Measurements from ENCODE around the gene KLHL29. TPM values are rescaled to one million over a fixed set of nuclear protein-coding genes. Genes with fewer than 3 reads are reported as not detected.
"Not testable (repeated sequence)": the region's sequence is repeated elsewhere in the genome, so short reads cannot be mapped to it uniquely, and the experiment has no call there.

The KLHL29 gene
- 22.3 TPM for total RNA-seq

DNA sequence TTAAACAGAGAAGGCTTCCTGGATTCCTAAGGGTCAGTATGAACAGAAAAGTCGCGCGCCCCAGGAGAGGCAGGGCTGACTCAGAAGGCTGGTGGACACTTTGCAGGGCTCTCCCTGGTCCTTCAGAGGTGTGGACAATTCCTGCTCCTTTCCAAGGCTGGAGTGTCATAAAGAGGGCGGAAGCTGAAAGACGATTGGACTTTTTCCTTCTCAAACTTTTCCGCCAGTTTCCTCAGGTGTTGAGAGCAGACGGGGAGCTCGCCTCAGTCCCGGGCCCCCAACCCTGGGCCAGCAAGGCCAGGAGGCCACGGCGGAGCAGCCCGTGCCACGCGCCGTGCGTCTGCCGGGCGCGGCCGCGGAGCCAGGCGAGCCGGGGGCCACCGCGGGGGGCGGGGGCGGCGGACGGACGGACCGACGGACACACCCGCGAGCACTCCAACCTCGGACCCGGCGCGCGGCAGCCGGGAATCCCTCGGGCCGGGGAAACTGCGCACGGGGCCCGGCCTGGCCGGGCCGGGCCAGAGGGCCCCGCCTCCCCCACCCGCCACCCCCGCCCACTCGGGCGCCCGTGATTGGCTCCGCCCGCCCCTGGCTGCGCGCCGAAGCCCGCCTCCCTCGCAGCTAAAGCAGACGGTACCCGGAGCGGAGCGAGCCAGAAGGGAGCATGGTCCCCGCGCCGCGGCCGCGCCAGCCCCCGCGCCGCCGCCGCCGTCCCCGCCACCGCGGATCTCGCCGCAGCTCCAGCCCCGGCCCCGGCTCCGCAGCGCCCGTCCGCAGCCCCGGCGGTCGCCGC lies at the start of gene KLHL29:
KLHL29 (plus strand) TSS at position 629 of the 793 bp plus-strand sequence. CDS start 177,018 bp downstream, outside the sequence.
- DNase-seq (ENCODE audit: low spot score), result peak; percentile 87

DNA sequence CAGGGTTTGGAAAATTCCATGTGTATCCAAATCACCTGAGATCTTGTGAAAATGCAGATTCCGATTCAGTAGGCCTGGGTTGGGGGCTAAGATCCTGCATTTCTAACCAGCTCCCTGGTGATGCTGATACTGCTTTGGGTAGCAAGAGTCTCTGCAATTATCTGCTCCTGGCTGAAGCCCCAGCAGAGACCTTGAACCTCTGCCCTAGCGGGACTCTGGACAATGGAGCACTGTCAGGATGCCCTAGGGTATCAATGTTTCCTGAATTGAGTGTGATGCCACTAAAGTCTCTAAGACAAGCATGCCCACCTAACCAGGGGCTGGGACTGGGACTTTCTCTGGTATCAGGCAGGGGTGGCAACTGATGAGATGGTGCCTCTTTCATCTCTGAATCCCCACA lies 49.4 kb upstream of the KLHL29 start:
- no peak for DNase-seq (ENCODE audit: low spot score)

DNA sequence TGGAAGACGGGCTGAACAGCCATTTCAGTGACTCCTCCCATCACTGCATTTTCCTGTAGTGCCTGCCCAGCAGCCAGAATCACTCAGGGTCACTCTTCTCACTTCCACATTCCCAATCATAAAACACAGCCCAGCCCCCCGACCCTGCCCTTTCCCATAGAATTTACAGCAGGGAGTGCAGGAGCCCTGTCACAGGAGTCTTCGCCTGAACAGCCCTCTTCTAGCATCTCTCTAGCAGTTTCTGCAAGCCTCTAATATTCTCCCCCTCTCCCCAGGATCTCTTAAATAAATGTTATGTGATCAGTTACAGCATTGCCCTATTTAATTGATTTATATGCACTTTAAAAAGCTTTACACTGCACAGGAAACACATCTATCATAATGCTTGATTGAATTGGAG lies 42.9 kb upstream of the KLHL29 start:
- no peak for DNase-seq (ENCODE audit: low spot score)

DNA sequence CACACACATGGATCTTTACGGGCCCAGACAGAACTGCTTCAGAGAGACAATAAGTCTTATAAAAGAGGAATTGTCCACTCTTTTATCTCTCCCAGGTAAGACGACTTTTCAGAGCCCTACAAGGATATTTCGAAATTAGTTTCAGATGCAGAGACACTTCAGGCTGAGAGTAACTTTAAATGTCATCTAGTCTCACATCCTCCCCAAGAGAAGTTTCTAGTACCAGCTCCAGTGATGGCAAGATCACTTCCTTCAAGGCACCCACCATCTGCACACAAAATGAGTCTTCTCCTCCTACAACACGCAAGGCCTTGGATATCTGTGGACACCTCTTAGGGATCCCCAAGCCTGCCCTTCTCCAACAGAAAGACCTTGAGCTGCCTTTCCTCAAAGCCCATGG lies 39.0 kb upstream of the KLHL29 start:
- DNase-seq (ENCODE audit: low spot score), result no peak

DNA sequence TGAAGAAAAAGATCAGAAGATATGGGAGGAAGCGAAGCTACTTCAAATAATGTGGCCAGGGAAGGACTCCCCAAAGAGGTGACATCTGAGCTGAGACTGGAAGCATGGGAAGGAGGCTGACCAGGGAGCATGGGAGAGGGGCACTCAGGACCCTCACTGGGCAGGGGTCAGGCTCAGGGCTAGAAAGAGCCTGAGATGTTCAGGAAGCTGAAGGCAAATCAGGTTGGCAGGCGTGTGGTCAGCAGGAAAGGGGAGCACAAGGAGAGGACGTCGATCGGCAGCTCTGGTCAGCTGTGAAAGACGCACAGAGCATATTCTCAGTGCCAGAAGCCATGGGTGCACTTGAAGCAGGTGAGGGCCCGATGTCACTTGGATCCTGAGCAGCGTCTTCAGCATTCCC lies 38.2 kb upstream of the KLHL29 start:
- DNase-seq (ENCODE audit: low spot score), result no peak

- DNase-seq (ENCODE audit: low spot score), result no peak
Observed at GRCh38 chr2:23347471-23348092, 37.4 kb upstream of the KLHL29 start.

DNA sequence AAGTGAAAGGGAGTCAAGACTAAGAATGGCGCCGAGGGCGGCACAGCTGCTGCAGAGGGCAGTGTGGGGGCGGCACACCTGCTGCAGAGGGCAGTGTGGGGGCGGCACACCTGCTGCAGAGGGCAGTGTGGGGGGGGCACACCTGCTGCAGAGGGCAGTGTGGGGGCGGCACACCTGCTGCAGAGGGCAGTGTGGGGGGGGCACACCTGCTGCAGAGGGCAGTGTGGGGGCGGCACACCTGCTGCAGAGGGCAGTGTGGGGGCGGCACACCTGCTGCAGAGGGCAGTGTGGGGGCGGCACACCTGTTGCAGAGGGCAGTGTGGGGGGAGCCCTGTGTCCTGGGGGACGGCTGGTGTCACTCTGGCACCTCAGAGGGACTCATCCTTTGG lies 36.9 kb upstream of the KLHL29 start:
- not testable (repeated sequence) for DNase-seq (ENCODE audit: low spot score)

DNA sequence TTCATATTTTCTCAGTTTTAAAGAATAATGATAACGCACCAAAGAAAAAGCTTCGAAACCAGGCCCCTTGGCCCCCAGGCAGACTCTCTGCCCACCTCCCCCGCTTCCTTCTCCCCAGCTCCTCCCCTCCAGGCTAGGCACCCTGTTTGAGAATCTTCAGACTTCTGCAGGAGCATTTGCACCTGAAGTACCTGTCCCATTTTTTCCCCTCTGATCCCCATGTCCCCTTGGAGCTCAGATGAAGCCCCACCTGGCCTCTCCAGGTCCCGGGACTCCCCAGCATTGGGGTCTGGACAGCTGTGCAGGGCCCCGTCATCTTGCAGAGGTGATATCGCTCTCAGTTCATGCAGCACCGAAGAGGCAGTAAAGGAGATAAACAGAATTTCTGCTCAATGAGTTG lies 35.5 kb upstream of the KLHL29 start:
- no peak for DNase-seq (ENCODE audit: low spot score)

GRCh38 chr2:23350041-23350791 lies 34.8 kb upstream of the KLHL29 start:
- DNase-seq (ENCODE audit: low spot score), result no peak

- DNase-seq (ENCODE audit: low spot score), result no peak
Observed at GRCh38 chr2:23350792-23351355, 34.1 kb upstream of the KLHL29 start.

GRCh38 chr2:23351388-23352141 lies 33.4 kb upstream of the KLHL29 start:
- DNase-seq (ENCODE audit: low spot score), result peak; percentile 83

- DNase-seq (ENCODE audit: low spot score), result no peak
Observed at GRCh38 chr2:23354554-23354953, 30.4 kb upstream of the KLHL29 start.

DNA sequence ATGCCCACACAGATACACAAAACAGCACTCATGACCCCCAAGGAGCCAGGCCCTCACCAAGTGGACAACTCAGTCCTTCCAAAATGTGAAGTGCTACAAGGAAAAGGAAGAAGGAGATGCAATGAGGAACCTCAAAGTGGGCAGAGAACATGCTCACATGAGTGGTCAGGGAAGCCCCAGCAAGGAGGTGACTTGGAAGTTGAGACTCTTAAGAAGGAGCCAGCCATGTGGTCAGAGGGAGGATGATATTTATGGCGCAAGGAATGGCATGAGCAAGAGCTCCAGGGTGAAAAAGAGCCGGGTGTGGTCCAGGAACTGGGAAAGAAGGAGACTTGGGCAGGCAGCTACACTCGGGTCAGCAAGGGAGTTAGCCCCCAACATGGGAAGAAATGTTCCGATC lies 30.0 kb upstream of the KLHL29 start:
- no peak for DNase-seq (ENCODE audit: low spot score)

DNA sequence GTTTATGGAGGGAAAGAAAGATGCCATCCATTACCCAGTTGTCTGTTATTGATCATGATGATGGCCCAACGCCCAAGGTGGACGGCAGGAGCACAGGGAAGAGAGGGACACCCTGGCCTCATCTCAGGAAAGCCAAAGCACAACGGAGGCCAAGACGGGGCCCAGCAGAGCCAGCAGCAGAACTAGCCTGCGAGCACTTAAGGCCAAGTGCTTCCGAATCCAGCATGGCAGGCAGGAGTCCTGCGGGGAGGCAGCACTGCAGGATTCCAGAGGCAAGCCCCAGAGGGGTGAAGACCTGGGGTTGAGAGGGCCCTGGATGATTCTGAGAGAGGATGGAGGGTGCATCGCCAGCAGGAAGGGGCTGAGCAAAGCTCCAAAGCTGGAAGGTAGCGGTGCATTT lies 28.3 kb upstream of the KLHL29 start:
- no peak for DNase-seq (ENCODE audit: low spot score)

GRCh38 chr2:23359631-23360567 lies 25.1 kb upstream of the KLHL29 start:
- peak; percentile 74 for DNase-seq (ENCODE audit: low spot score)

GRCh38 chr2:23360571-23361125 lies 24.3 kb upstream of the KLHL29 start:
- DNase-seq (ENCODE audit: low spot score), result peak; percentile 85

DNA sequence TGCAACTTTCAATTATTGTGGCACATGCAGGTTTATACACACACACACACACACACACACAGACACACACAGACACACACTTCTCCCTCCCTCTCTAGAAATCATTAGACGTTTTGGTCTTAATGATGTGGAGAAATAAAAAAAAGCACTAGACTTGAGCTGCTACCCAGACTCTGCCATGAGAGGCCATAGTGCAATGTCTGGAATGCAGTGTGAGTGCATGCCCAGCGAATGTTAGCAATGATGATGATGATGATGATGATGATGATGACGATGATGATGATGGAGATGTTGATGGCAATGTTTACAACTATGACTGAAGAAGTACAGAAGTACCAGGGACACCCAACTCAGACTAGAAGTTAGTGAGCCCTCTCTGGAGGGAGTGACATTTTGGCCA lies 23.8 kb upstream of the KLHL29 start:
- no peak for DNase-seq (ENCODE audit: low spot score)

DNA sequence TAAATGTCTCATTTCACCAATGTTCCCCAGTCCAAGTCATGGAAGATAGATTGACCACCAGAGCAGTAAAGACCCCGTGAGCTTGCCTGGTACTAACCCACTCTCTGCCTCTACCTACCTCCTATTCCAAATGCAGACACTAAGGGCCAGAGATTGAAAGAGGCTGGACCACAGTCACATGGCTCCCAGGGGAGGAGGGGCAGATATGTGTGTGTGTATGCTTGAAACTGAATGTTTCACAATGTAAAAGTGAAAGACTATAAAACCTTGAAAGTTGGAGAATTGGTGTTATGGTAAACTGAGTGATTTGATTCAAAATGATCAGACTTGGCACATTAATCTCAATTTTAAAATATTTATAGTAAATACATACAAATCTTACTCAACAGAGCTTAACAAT lies 21.7 kb upstream of the KLHL29 start:
- no peak for DNase-seq (ENCODE audit: low spot score)

- no peak for DNase-seq (ENCODE audit: low spot score)
Observed at GRCh38 chr2:23363831-23364230, 21.1 kb upstream of the KLHL29 start.

- no peak for DNase-seq (ENCODE audit: low spot score)
Observed at GRCh38 chr2:23366720-23367119, 18.3 kb upstream of the KLHL29 start.

Data from mucosa of gallbladder (tissue), 1 donor.